GM12878 (cell line): ENCODE data around the gene ZDHHC14. TPM values are rescaled to one million over a fixed set of nuclear protein-coding genes. Genes with fewer than 3 reads are reported as not detected.

ENCODE experiments used
- ATAC-seq: fragments of 200-7000 bp; cut with Tn5 transposase; 3 replicates; pipeline ENCODE4 v1.9.1; 2020; ENCODE audit warnings: mild to moderate bottlenecking, moderate library complexity
- BruUV-seq: library from RNA; stranded (reverse); fragments of 400-500 nt; replicated peaks from 2 replicates; lab custom pipeline; 2021; lab: Mats Ljungman, UMichigan
- CTCF ChIA-PET: fragments of 300-600 bp; sonication (Branson Sonifier 250); formaldehyde crosslinking; extraction: SDS; loops from one replicate; lab custom pipeline; 2021; ENCODE audit warnings: inconsistent platforms; lab: Yijun Ruan, JAX
- POLR2A ChIA-PET: fragments of 350-600 bp; formaldehyde crosslinking; extraction: SDS; loops from one replicate; lab custom pipeline; 2021; ENCODE audit warnings: inconsistent platforms; lab: Charles Lee
- RAD21 ChIA-PET: fragments of 300-600 bp; sonication (Branson Sonifier 250); formaldehyde crosslinking; loops from one replicate; lab custom pipeline; 2023; ENCODE audit warnings: antibody characterized with exemption; ENCODE audit not compliant: unreplicated experiment; lab: Charles Lee
- SMC1A ChIA-PET: fragments of 300-600 bp; sonication (Branson Sonifier 250); formaldehyde crosslinking; loops from one replicate; lab custom pipeline; 2023; ENCODE audit not compliant: unreplicated experiment, uncharacterized antibody; lab: Charles Lee
- DNase-seq: peaks from one replicate; pipeline ENCODE4 v3.0.0-alpha.2; 2011; ENCODE audit warnings: low read depth, low spot score
- FAIRE-seq: peaks from 3 replicates; lab custom pipeline; 2011; peaks lifted over from hg19 to GRCh38; lab: Jason Lieb, UNC
- H2AFZ ChIP-seq: 2 replicates; pipeline ENCODE4 v1.6.0; 2011; ENCODE audit warnings: low read depth, low read length, control low read depth; ENCODE audit not compliant: control insufficient read depth
- H3K27ac ChIP-seq: 2 replicates; pipeline ENCODE4 v1.5.1; 2011; ENCODE audit warnings: control low read depth; ENCODE audit not compliant: control insufficient read depth, insufficient read depth
- H3K27me3 ChIP-seq, 2 experiments: replicated peaks in 1 of 2; 2 replicates each; pipeline versions ENCODE4 v1.6.0 to v1.6.1; 2011; ENCODE audit warnings: low read length in 1 of 2; ENCODE audit not compliant: control insufficient read depth in 2 of 2, insufficient read depth in 2 of 2
- H3K36me3 ChIP-seq, 2 experiments: 2 replicates each; pipeline ENCODE4 v1.5.1; 2011; ENCODE audit warnings: low read length in 1 of 2; ENCODE audit not compliant: control insufficient read depth in 2 of 2, insufficient read depth in 2 of 2
- H3K4me1 ChIP-seq: 2 replicates; pipeline ENCODE4 v1.6.1; 2011; ENCODE audit warnings: mild to moderate bottlenecking, low read length, moderate library complexity, mixed read lengths; ENCODE audit not compliant: control insufficient read depth, insufficient read depth
- H3K4me2 ChIP-seq: 2 replicates; pipeline ENCODE4 v1.6.0; 2011; ENCODE audit warnings: control low read depth; ENCODE audit not compliant: control insufficient read depth, insufficient read depth
- H3K4me3 ChIP-seq: fragments of 200-600 bp; sonication (generic); 2 replicates; pipeline ENCODE4 v1.5.1; 2016
- H3K79me2 ChIP-seq: 2 replicates; pipeline ENCODE4 v1.6.0; 2011; ENCODE audit warnings: low read length; ENCODE audit not compliant: control insufficient read depth, insufficient read depth
- H3K9ac ChIP-seq: 2 replicates; pipeline ENCODE4 v1.8.0; 2011; ENCODE audit warnings: low read length, control low read depth, mixed read lengths; ENCODE audit not compliant: control insufficient read depth, insufficient read depth
- H3K9me3 ChIP-seq: replicated peaks from 3 replicates; pipeline ENCODE4 v1.5.1; 2011; ENCODE audit warnings: mild to moderate bottlenecking, low read length; ENCODE audit not compliant: control insufficient read depth, insufficient read depth
- H4K20me1 ChIP-seq: 2 replicates; pipeline ENCODE4 v1.6.0; 2011; ENCODE audit not compliant: control insufficient read depth, insufficient read depth
- BHLHE40 ChIP-seq, 2 experiments: fragments of 450-650 bp in 1 of 2; IDR thresholded peaks; 2 replicates each; pipeline ENCODE4 v1.6.1; 2011 to 2017; ENCODE audit warnings: low read depth in 2 of 2, borderline replicate concordance in 1 of 2, improper control_type of control experiment in 1 of 2, low read length in 1 of 2, mild to moderate bottlenecking in 1 of 2
- CBX3 ChIP-seq: fragments of 200-600 bp; sonication (generic); IDR thresholded peaks from 2 replicates; pipeline ENCODE4 v1.6.1; 2016; ENCODE audit warnings: low read depth, borderline replicate concordance
- CHD1 ChIP-seq: IDR thresholded peaks from 2 replicates; pipeline ENCODE4 v1.6.1; 2012; ENCODE audit warnings: low read depth, low read length, improper control_type of control experiment
- MEF2A ChIP-seq: IDR thresholded peaks from 2 replicates; pipeline ENCODE4 v1.6.1; 2011; ENCODE audit warnings: low read depth, mild to moderate bottlenecking, low read length, moderate library complexity; ENCODE audit not compliant: insufficient read depth
- NR2F1 ChIP-seq: fragments of 450-650 bp; conservative IDR thresholded peaks from 2 replicates; pipeline ENCODE4 v1.6.1; 2017; ENCODE audit warnings: mild to moderate bottlenecking
- SP1 ChIP-seq: IDR thresholded peaks from one replicate; pipeline ENCODE4 v1.6.1; 2011; ENCODE audit warnings: low read depth, low read length
- TBL1XR1 ChIP-seq: IDR thresholded peaks from 2 replicates; pipeline ENCODE4 v1.6.1; 2012; ENCODE audit warnings: low read depth, low read length, improper control_type of control experiment
- TCF12 ChIP-seq: IDR thresholded peaks from 2 replicates; pipeline ENCODE4 v1.6.1; 2011; ENCODE audit warnings: low read depth, mild to moderate bottlenecking, low read length
- USF1 ChIP-seq: IDR thresholded peaks from 2 replicates; pipeline ENCODE4 v1.6.1; 2011; ENCODE audit warnings: borderline replicate concordance, low read depth, mild to moderate bottlenecking, moderate library complexity, mixed read lengths, low read length; ENCODE audit not compliant: insufficient read depth; ENCODE audit errors: extremely low read length
- USF2 ChIP-seq: IDR thresholded peaks from 2 replicates; pipeline ENCODE4 v1.6.1; 2011; ENCODE audit warnings: low read depth, low read length, improper control_type of control experiment, borderline replicate concordance
- YY1 ChIP-seq: IDR thresholded peaks from 2 replicates; pipeline ENCODE4 v1.6.1; 2011; ENCODE audit warnings: low read depth, mild to moderate bottlenecking, low read length
- ZNF207 ChIP-seq: fragments of 450-650 bp; IDR thresholded peaks from 2 replicates; pipeline ENCODE4 v1.6.1; 2014; ENCODE audit warnings: antibody characterized with exemption, mild to moderate bottlenecking, borderline replicate concordance
- WGBS: methylation state at CpG from one replicate; pipeline ENCODE4 v1.1.6; 2016; ENCODE audit warnings: low lambda C conversion rate; ENCODE audit not compliant: insufficient replicate concordance, insufficient coverage; ENCODE audit errors: missing lambda C conversion rate; 5-methylcytosine and 5-hydroxymethylcytosine counted together
- in situ Hi-C: fragments of 300-500 bp; cut with MboI; formaldehyde crosslinking; loops from 9 replicates; pipeline ENCODE4 v1.14.3; 2018; ENCODE audit warnings: mixed read lengths
- intact Hi-C: fragments of 100-400 bp; cut with micrococcal nuclease; formaldehyde crosslinking; loops from one replicate; pipeline ENCODE4 v1.14.2; 2022; ENCODE audit not compliant: unreplicated experiment
- polyA plus RNA-seq, 11 experiments: library from polyadenylated mRNA; depleted of rRNA in 4 of 11; unstranded in 6 of 11; stranded (reverse) in 5 of 11; fragments of >200 nt; fragmentation: Nextera tagmentation in 4 of 11; fragmentation: Illumina TruSeq in 1 of 11; extraction: Ambion mirVana in 4 of 11; extraction: Trizol in 1 of 11; gene quantifications; 1 replicate in 1 of 11; 2 replicates in 10 of 11; pipeline versions ENCODE4 v1.2.1 to v1.2.3, GENCODE V29; 2011 to 2016; ENCODE audit warnings: inconsistent platforms in 2 of 11, missing spikeins in 2 of 11, low read depth in 1 of 11
- total RNA-seq, 4 experiments: library from RNA; depleted of rRNA in 3 of 4; stranded (reverse); fragments of >200 nt in 3 of 4; fragmentation: Illumina TruSeq in 1 of 4; extraction: Trizol in 1 of 4; gene quantifications; 2 replicates each; pipeline versions ENCODE4 v1.2.1 to v1.2.3, GENCODE V29; 2013 to 2021
- TF ChIP-seq, protein P1 (sequence below): IDR thresholded peaks from 2 replicates; pipeline ENCODE4 v1.6.1; 2012; ENCODE audit warnings: improper control_type of control experiment, low read depth, low read length; ENCODE audit not compliant: insufficient replicate concordance
- TF ChIP-seq, protein P2 (sequence below): fragments of 450-650 bp; formaldehyde crosslinking; IDR thresholded peaks from 2 replicates; pipeline ENCODE4 v1.4.0; 2020; ENCODE audit warnings: mild to moderate bottlenecking, moderate library complexity

Gene ZDHHC14
- total and polyA plus RNA-seq, 10 of the 15 experiments (the other 5 are each of a cell fraction or from before 2014, with no cell fraction given) = 0.15 to 16.0 (median 0.76) TPM; not detected in 1

GRCh38 chr6:157622427-157622826, 241.4 kb downstream of the ZDHHC14 start:
- DNase-seq = no peak
- in situ Hi-C loops (no loop called here), intact Hi-C loops (no loop called here)
- ATAC-seq = no peak
- Histone ChIP-seq H3K4me1 (no peaks in the 10 kb centered on the region), H3K9ac (no peak overlapping the region), H3K79me2 (no peaks in the 10 kb centered on the region), H3K27me3 (no peaks in the 10 kb centered on the region), H3K4me2 (no peak overlapping the region), H3K27ac (no peak overlapping the region), H3K4me3 (no peak overlapping the region), H3K36me3 (no peaks in the 10 kb centered on the region; a peak in 1 of 4 replicates), H4K20me1 (no peaks in the 10 kb centered on the region), H3K9me3 (no peaks in the 10 kb centered on the region; the same call in 2 of the 3 replicates), H2AFZ (no peak overlapping the region)
- no TSS peak for BruUV-seq
- CTCF ChIA-PET = interaction anchor here (1.0 to 1.4 kb wide), 4 partner anchors 8 to 308 kb away, joined by 3 to 4 read pairs (median 3); no protein-coding TSS in a partner anchor
- SMC1A ChIA-PET = interaction anchor here (0.8 to 1.0 kb wide), 2 partner anchors 11 to 95 kb away, joined by 3 read pairs; no protein-coding TSS in a partner anchor
- RAD21 ChIA-PET = no interaction called here
- no peak for FAIRE-seq
- TF ChIP-seq TBL1XR1 (no peak), MEF2A (no peak), TCF12 (no peak), SP1 (no peak), YY1 (no peak), NR2F1 (no peak), USF1 (no peak), ZNF207 (no peak), CHD1 (no peak), CBX3 (no peak), USF2 (no peak), BHLHE40 (IDR thresholded peaks at IDR 0.05; ENCODE audit: borderline replicate concordance in 1 of 2, low read depth in 2 of 2, low read length in 1 of 2) (no peak)
- TF ChIP-seq, protein P1, sequence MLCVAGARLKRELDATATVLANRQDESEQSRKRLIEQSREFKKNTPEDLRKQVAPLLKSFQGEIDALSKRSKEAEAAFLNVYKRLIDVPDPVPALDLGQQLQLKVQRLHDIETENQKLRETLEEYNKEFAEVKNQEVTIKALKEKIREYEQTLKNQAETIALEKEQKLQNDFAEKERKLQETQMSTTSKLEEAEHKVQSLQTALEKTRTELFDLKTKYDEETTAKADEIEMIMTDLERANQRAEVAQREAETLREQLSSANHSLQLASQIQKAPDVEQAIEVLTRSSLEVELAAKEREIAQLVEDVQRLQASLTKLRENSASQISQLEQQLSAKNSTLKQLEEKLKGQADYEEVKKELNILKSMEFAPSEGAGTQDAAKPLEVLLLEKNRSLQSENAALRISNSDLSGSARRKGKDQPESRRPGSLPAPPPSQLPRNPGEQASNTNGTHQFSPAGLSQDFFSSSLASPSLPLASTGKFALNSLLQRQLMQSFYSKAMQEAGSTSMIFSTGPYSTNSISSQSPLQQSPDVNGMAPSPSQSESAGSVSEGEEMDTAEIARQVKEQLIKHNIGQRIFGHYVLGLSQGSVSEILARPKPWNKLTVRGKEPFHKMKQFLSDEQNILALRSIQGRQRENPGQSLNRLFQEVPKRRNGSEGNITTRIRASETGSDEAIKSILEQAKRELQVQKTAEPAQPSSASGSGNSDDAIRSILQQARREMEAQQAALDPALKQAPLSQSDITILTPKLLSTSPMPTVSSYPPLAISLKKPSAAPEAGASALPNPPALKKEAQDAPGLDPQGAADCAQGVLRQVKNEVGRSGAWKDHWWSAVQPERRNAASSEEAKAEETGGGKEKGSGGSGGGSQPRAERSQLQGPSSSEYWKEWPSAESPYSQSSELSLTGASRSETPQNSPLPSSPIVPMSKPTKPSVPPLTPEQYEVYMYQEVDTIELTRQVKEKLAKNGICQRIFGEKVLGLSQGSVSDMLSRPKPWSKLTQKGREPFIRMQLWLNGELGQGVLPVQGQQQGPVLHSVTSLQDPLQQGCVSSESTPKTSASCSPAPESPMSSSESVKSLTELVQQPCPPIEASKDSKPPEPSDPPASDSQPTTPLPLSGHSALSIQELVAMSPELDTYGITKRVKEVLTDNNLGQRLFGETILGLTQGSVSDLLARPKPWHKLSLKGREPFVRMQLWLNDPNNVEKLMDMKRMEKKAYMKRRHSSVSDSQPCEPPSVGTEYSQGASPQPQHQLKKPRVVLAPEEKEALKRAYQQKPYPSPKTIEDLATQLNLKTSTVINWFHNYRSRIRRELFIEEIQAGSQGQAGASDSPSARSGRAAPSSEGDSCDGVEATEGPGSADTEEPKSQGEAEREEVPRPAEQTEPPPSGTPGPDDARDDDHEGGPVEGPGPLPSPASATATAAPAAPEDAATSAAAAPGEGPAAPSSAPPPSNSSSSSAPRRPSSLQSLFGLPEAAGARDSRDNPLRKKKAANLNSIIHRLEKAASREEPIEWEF = no peak
- TF ChIP-seq, protein P2, sequence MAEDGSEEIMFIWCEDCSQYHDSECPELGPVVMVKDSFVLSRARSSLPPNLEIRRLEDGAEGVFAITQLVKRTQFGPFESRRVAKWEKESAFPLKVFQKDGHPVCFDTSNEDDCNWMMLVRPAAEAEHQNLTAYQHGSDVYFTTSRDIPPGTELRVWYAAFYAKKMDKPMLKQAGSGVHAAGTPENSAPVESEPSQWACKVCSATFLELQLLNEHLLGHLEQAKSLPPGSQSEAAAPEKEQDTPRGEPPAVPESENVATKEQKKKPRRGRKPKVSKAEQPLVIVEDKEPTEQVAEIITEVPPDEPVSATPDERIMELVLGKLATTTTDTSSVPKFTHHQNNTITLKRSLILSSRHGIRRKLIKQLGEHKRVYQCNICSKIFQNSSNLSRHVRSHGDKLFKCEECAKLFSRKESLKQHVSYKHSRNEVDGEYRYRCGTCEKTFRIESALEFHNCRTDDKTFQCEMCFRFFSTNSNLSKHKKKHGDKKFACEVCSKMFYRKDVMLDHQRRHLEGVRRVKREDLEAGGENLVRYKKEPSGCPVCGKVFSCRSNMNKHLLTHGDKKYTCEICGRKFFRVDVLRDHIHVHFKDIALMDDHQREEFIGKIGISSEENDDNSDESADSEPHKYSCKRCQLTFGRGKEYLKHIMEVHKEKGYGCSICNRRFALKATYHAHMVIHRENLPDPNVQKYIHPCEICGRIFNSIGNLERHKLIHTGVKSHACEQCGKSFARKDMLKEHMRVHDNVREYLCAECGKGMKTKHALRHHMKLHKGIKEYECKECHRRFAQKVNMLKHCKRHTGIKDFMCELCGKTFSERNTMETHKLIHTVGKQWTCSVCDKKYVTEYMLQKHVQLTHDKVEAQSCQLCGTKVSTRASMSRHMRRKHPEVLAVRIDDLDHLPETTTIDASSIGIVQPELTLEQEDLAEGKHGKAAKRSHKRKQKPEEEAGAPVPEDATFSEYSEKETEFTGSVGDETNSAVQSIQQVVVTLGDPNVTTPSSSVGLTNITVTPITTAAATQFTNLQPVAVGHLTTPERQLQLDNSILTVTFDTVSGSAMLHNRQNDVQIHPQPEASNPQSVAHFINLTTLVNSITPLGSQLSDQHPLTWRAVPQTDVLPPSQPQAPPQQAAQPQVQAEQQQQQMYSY (CRISPR knock-in tag) = no peak
- POLR2A ChIA-PET = no interaction called here
- WGBS = 69% methylated on average over 3 of the region's 3 CpGs
